B cell (primary cell): ENCODE results near the gene BCL7B. TPM values are rescaled to one million over a fixed set of nuclear protein-coding genes. Genes with fewer than 3 reads are reported as not detected.
A peak's percentile ranks its signal among the peaks of the same experiment; 100 is the strongest.

Experiments used
- ATAC-seq: fragments of 200-7000 bp; cut with Tn5 transposase; one replicate; pipeline ENCODE4 v1.10.0; 2021; ENCODE audit warnings: low read depth, mild to moderate bottlenecking, moderate number of reproducible peaks, moderate library complexity
- CTCF ChIA-PET: fragments of 350-600 bp; sonication (Branson Sonifier 250); formaldehyde crosslinking; loops from one replicate; lab custom pipeline; 2021; ENCODE audit warnings: antibody characterized with exemption, inconsistent platforms; lab: Charles Lee
- POLR2A ChIA-PET: fragments of 350-600 bp; sonication (Branson Sonifier 250); formaldehyde crosslinking; loops from one replicate; lab custom pipeline; 2021; ENCODE audit warnings: antibody characterized with exemption; lab: Charles Lee
- DNase-seq: peaks from one replicate; pipeline ENCODE4 v3.0.0; 2013
- H2AFZ ChIP-seq: 2 replicates; pipeline ENCODE4 v1.6.1; 2012; ENCODE audit warnings: mild to moderate bottlenecking, low read depth, low read length; ENCODE audit not compliant: insufficient read depth, poor library complexity, severe bottlenecking
- H3K27ac ChIP-seq, 2 donors: 1 replicate in 1 of 2; 2 replicates in 1 of 2; pipeline ENCODE4 v1.5.1; 2012 to 2013; ENCODE audit warnings: low read length in 2 of 2, mild to moderate bottlenecking in 2 of 2, moderate library complexity in 1 of 2
- H3K27me3 ChIP-seq, 4 experiments: fragments of 200-600 bp in 1 of 4; sonication (generic) in 1 of 4; replicated peaks in 1 of 4; 1 replicate in 2 of 4; 2 replicates in 2 of 4; pipeline versions ENCODE4 v1.6.1 to v1.7.0; 2013 to 2016; ENCODE audit warnings: low read length in 3 of 4, mild to moderate bottlenecking in 2 of 4, mixed read lengths in 1 of 4, moderate library complexity in 1 of 4; ENCODE audit not compliant: insufficient read depth in 4 of 4, control insufficient read depth in 3 of 4; ENCODE audit errors: control extremely low read depth in 1 of 4
- H3K36me3 ChIP-seq, 2 experiments: replicated peaks in 1 of 2; 1 replicate in 1 of 2; 2 replicates in 1 of 2; pipeline versions ENCODE4 v1.6.1 to v1.7.1; 2013; ENCODE audit warnings: low read length in 1 of 2; ENCODE audit not compliant: insufficient read depth in 2 of 2, control insufficient read depth in 1 of 2; ENCODE audit errors: control extremely low read depth in 1 of 2, extremely low read depth in 1 of 2
- H3K4me1 ChIP-seq, 2 donors: fragments of 200-600 bp in 1 of 2; sonication (generic) in 1 of 2; 1 replicate in 1 of 2; 2 replicates in 1 of 2; pipeline versions ENCODE4 v1.5.1 to v1.6.1; 2013 to 2017; ENCODE audit warnings: low read length in 2 of 2; ENCODE audit not compliant: control insufficient read depth in 2 of 2, insufficient read depth in 2 of 2
- H3K4me2 ChIP-seq: replicated peaks from 2 replicates; pipeline ENCODE3; 2012; ENCODE audit warnings: mild to moderate bottlenecking, low read depth, low read length; ENCODE audit not compliant: poor library complexity, severe bottlenecking
- H3K4me3 ChIP-seq, 5 experiments: fragments of 200-600 bp in 1 of 5; sonication (generic) in 1 of 5; 1 replicate in 3 of 5; 2 replicates in 2 of 5; pipeline versions ENCODE4 v1.5.1 to v1.7.0; 2011 to 2016; ENCODE audit warnings: low read length in 4 of 5, mild to moderate bottlenecking in 4 of 5, low read depth in 2 of 5, control low read depth in 1 of 5, moderate library complexity in 1 of 5; ENCODE audit not compliant: insufficient read depth in 1 of 5; ENCODE audit errors: control extremely low read depth in 1 of 5, extremely low read depth in 1 of 5
- H3K79me2 ChIP-seq: fragments of 200-600 bp; sonication (generic); one replicate; pipeline ENCODE4 v1.6.0; 2016; ENCODE audit warnings: low read length; ENCODE audit not compliant: control insufficient read depth, insufficient read depth
- H3K9ac ChIP-seq: fragments of 200-600 bp; sonication (generic); 2 replicates; pipeline ENCODE4 v1.6.1; 2017; ENCODE audit warnings: mild to moderate bottlenecking, low read length, moderate library complexity
- H3K9me3 ChIP-seq, 3 donors: one replicate each; pipeline versions ENCODE4 v1.6.1 to v1.7.1; 2013; ENCODE audit warnings: low read length in 2 of 3; ENCODE audit not compliant: control insufficient read depth in 2 of 3, insufficient read depth in 1 of 3; ENCODE audit errors: control extremely low read depth in 1 of 3
- H4K20me1 ChIP-seq: 2 replicates; pipeline ENCODE4 v1.6.0; 2012; ENCODE audit warnings: mild to moderate bottlenecking, low read length; ENCODE audit not compliant: insufficient read depth, control insufficient read depth, poor library complexity, severe bottlenecking
- H3K27ac Mint-ChIP-seq: one replicate; pipeline ENCODE4 v1.8.0; 2021; ENCODE audit warnings: mixed read lengths
- H3K27me3 Mint-ChIP-seq: one replicate; pipeline ENCODE4 v1.8.0; 2021; ENCODE audit warnings: mixed read lengths
- H3K4me1 Mint-ChIP-seq: one replicate; pipeline ENCODE4 v1.8.0; 2021; ENCODE audit warnings: mixed read lengths
- H3K4me3 Mint-ChIP-seq: one replicate; pipeline ENCODE4 v1.8.0; 2021; ENCODE audit warnings: mixed read lengths
- H3K9me3 Mint-ChIP-seq: one replicate; pipeline ENCODE4 v1.8.0; 2022; ENCODE audit warnings: mixed read lengths; ENCODE audit not compliant: insufficient read depth
- CTCF ChIP-seq: fragments of 200-600 bp; IDR thresholded peaks from one replicate; pipeline ENCODE4 v1.8.0; 2022; ENCODE audit warnings: antibody characterized with exemption, mild to moderate bottlenecking
- EZH2 ChIP-seq: IDR thresholded peaks from 2 replicates; pipeline ENCODE4 v1.6.1; 2012; ENCODE audit warnings: borderline replicate concordance, low read depth, mild to moderate bottlenecking, moderate library complexity, low read length; ENCODE audit not compliant: insufficient read depth, poor library complexity, severe bottlenecking
- WGBS: methylation state at CpG from one replicate; pipeline ENCODE4 v1.1.5; 2013; ENCODE audit warnings: missing lambda C conversion rate; ENCODE audit not compliant: insufficient coverage; 5-methylcytosine and 5-hydroxymethylcytosine counted together
- intact Hi-C: fragments of 100-400 bp; cut with micrococcal nuclease; formaldehyde crosslinking; loops from one replicate; pipeline ENCODE4 v1.10.0; 2022
- polyA plus RNA-seq: library from polyadenylated mRNA; depleted of rRNA; stranded (reverse); fragments of >200 nt; gene quantifications from 2 replicates; pipeline ENCODE4 v1.2.3, GENCODE V29; 2012
- total RNA-seq, 2 donors: library from RNA; stranded (reverse); fragments of 120-200 nt in 1 of 2; gene quantifications; 1 replicate in 1 of 2; 2 replicates in 1 of 2; pipeline versions ENCODE4 v1.2.3 to v1.2.4, GENCODE V29; 2013 to 2022

Gene BCL7B
- total and polyA plus RNA-seq, 2 donors (not counting 1 experiment from before 2014, with no cell fraction given) = 61.9 to 69.8 TPM

DNA sequence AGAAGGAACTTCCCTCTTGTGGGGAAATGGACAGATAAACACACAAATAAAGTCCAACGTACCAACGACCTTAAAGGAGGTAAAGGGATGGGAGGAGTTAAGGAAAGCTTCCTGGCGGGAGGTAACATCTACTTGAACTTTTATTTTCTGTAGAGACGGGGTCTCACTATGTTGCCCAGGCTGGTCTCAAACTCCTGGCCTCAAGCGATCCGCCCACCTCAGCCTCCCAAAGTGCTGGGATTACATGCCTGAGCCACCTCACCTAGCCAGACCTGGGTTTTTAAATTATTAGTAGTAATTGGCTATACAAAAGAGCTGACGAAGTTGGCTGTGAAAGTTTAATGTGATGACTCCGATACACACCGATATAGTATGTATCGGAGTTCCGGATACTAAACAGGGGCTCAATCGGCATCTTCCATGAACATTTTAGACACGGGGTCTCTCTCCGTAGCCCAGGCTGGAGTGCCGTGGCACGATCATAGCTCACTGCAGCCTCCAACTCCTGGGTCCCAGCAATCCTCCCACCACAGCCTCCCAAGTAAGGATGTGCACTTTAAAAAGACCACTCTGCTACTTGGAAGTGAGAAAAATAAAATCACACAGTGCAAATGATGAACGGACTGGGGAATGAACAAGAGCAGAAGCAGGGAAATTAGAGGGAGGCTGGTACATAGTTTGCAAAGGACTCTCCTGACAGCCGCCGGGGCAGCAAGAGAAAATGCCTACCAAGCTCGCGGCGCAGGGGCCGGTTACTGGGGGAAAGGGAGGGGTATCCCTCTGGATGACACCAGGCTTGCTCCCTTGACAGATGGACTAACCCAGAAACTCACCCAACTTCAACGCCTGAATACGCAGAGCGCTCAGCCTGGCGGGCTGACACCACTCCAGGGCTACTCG lies 1.0 kb downstream of the BCL7B start:
- DNase-seq (no peak), ATAC-seq (no peak)
- TF ChIP-seq EZH2 (no peak), CTCF (no peak)
- no peaks in the 10 kb centered on the region for H3K9me3 Mint-ChIP-seq
- Histone ChIP-seq H4K20me1 (peaks cover 45% of the 10 kb centered on the region), H3K9ac (peak overlapping the region; percentile 94), H3K27ac (peak overlapping the region; percentile 57 to 99), H3K79me2 (peaks cover 56% of the 10 kb centered on the region), H2AFZ (peak overlapping the region; percentile 77), H3K4me2 (peak overlapping the region; percentile 86), H3K9me3 (no peaks in the 10 kb centered on the region), H3K4me1 (peaks cover 14 to 21% of the 10 kb centered on the region in 2 donors), H3K27me3 (no peaks in the 10 kb centered on the region), H3K36me3 (peaks cover 0 to 16% of the 10 kb centered on the region in 2 experiments), H3K4me3 (peak overlapping the region; percentile 69 to 86 (median 82))
- H3K27me3 Mint-ChIP-seq = no peaks in the 10 kb centered on the region
- peak overlapping the region; percentile 92 for H3K4me3 Mint-ChIP-seq
- ChIA-PET CTCF (interaction anchor here (0.6 to 1.3 kb wide), 4 partner anchors 9 to 47 kb away, joined by 3 to 4 read pairs (median 4); no protein-coding TSS in a partner anchor), POLR2A (interaction anchor here (0.6 to 2.1 kb wide), 7 partner anchors 11 to 36 kb away, joined by 3 to 9 read pairs (median 4); partner anchors contain the start of genes BAZ1B and TBL2)
- WGBS = 34% methylated on average over 16 of the region's 28 CpGs
- peak overlapping the region; percentile 90 for H3K27ac Mint-ChIP-seq
- peaks cover 30% of the 10 kb centered on the region for H3K4me1 Mint-ChIP-seq
- intact Hi-C loops = loop anchor here (1.0 to 2.0 kb wide), 4 partner anchors 22 to 618 kb away; partner anchors contain the start of genes ABHD11, BAZ1B, EIF4H and TBL2
